ENCODE data around the gene LY9. TPM values are rescaled to one million over a fixed set of nuclear protein-coding genes. Genes with fewer than 3 reads are reported as not detected.
"Not testable (repeated sequence)": the region's sequence is repeated elsewhere in the genome, so short reads cannot be mapped to it uniquely, and the experiment has no call there.

LY9 gene
- total RNA-seq, 6 donors from 2014 or later = 0.78 to 6.7 (median 2.3) TPM

- Histone ChIP-seq H3K4me1 (peaks cover 0 to 26% (median 6%) of the 10 kb centered on the region in 4 donors), H3K4me3 (no peak overlapping the region), H3K9me3 (no peaks in the 10 kb centered on the region), H3K27ac (peak overlapping the region; percentile 47 to 80 (median 72)), H3K36me3 (no peaks in the 10 kb centered on the region), H3K27me3 (no peaks in the 10 kb centered on the region)
- peak in 1 of 2 donors; percentile 85 for DNase-seq
- peak; percentile 61 to 88 for ATAC-seq (ENCODE audit: low FRiP score in 2 of 2)
- TF ChIP-seq POLR2AphosphoS5 (IDR thresholded peaks at IDR 0.05) (no peak), EP300 (IDR thresholded peaks at IDR 0.05) (no peak), CTCF (IDR thresholded peaks at IDR 0.05) (no peak), POLR2A (IDR thresholded peaks at IDR 0.05) (no peak)
- 62 to 68% methylated on average over 7 to 8 of the region's 8 CpGs for WGBS, 2 donors
Measured at GRCh38 chr1:160781186-160781766, 14.7 kb upstream of the LY9 start.

- H3K27ac ChIP-seq = peak overlapping the region; percentile 47 to 80 (median 72)
- peak; percentile 41 to 47 for ATAC-seq (ENCODE audit: low FRiP score in 2 of 2)
- WGBS, 2 donors = 65 to 74% methylated on average over 9 of the region's 9 CpGs
- H3K4me1 ChIP-seq = peaks cover 0 to 26% (median 6%) of the 10 kb centered on the region in 4 donors
- H3K27me3 ChIP-seq = no peaks in the 10 kb centered on the region
- no peaks in the 10 kb centered on the region for H3K9me3 ChIP-seq
- TF ChIP-seq EP300 (IDR thresholded peaks at IDR 0.05) (no peak), CTCF (IDR thresholded peaks at IDR 0.05) (no peak), POLR2A (IDR thresholded peaks at IDR 0.05) (no peak), POLR2AphosphoS5 (IDR thresholded peaks at IDR 0.05) (no peak)
- H3K4me3 ChIP-seq = no peak overlapping the region
- no peaks in the 10 kb centered on the region for H3K36me3 ChIP-seq
- DNase-seq = no peak
Measured at GRCh38 chr1:160781914-160782689, 13.9 kb upstream of the LY9 start.

- H3K9me3 ChIP-seq; H3K36me3 ChIP-seq; DNase-seq; ATAC-seq (ENCODE audit: low FRiP score in 2 of 2); H3K27me3 ChIP-seq; H3K4me3 ChIP-seq; H3K27ac ChIP-seq: not testable (repeated sequence)
- WGBS, 2 donors = 86 to 91% methylated on average over 14 to 23 of the region's 25 CpGs
- peaks cover 0 to 26% (median 6%) of the 10 kb centered on the region in 4 donors for H3K4me1 ChIP-seq
Measured at GRCh38 chr1:160782988-160783765, 12.8 kb upstream of the LY9 start.

- TF ChIP-seq EP300 (IDR thresholded peaks at IDR 0.05) (no peak), CTCF (IDR thresholded peaks at IDR 0.05) (no peak), POLR2A (IDR thresholded peaks at IDR 0.05) (no peak), POLR2AphosphoS5 (IDR thresholded peaks at IDR 0.05) (no peak)
- DNase-seq (peak in 1 of 2 donors; percentile 36), ATAC-seq (ENCODE audit: low FRiP score in 2 of 2) (no peak)
- 94% methylated on average over 2 to 11 of the region's 11 CpGs for WGBS, 2 donors
- H3K36me3 ChIP-seq = no peaks in the 10 kb centered on the region
- no peaks in the 10 kb centered on the region for H3K4me1 ChIP-seq
- H3K27me3 ChIP-seq = no peaks in the 10 kb centered on the region
- H3K9me3 ChIP-seq = no peaks in the 10 kb centered on the region
- no peak overlapping the region for H3K4me3 ChIP-seq
- no peak overlapping the region for H3K27ac ChIP-seq
Measured at GRCh38 chr1:160789051-160789701, 6.8 kb upstream of the LY9 start.

All from upper lobe of left lung (tissue), 6 donors.